Esophagus squamous epithelium (tissue), 5 donors: ENCODE data around the gene NAA25. TPM values are rescaled to one million over a fixed set of nuclear protein-coding genes. Genes with fewer than 3 reads are reported as not detected.

Source experiments
- DNase-seq: peaks from one replicate; lab custom pipeline; 2025; lab: John Stamatoyannopoulos, UW
- H3K27ac ChIP-seq, 4 donors: fragments of 200-600 bp; sonication (generic); one replicate each; pipeline ENCODE4 v1.5.1; 2016 to 2019; ENCODE audit warnings: mild to moderate bottlenecking in 1 of 4
- H3K27me3 ChIP-seq, 4 donors: fragments of 200-600 bp; sonication (generic); 1 replicate in 3 of 4; 2 replicates in 1 of 4; pipeline versions ENCODE4 v1.5.1 to v1.6.0; 2017 to 2021; ENCODE audit warnings: antibody characterized with exemption in 1 of 4
- H3K36me3 ChIP-seq, 3 donors: fragments of 200-600 bp; sonication (generic); one replicate each; pipeline ENCODE4 v1.5.1; 2016 to 2019
- H3K4me1 ChIP-seq, 3 donors: fragments of 200-600 bp; sonication (generic); one replicate each; pipeline ENCODE4 v1.5.1; 2017 to 2019
- H3K4me3 ChIP-seq, 4 donors: fragments of 200-600 bp; sonication (generic); 1 replicate in 3 of 4; 2 replicates in 1 of 4; pipeline ENCODE4 v1.5.1; 2016 to 2019; ENCODE audit warnings: mild to moderate bottlenecking in 2 of 4, moderate library complexity in 1 of 4
- H3K9me3 ChIP-seq, 3 donors: fragments of 200-600 bp; sonication (generic); one replicate each; pipeline ENCODE4 v1.5.1; 2016 to 2019
- POLR2A ChIP-seq, 4 donors: fragments of 450-650 bp; IDR thresholded peaks; one replicate each; pipeline ENCODE4 v1.6.1; 2017; ENCODE audit warnings: antibody characterized with exemption in 4 of 4, mild to moderate bottlenecking in 4 of 4, moderate library complexity in 3 of 4
- WGBS, 2 donors: methylation state at CpG; one replicate each; pipeline ENCODE4 v1.1.5; 2018; 5-methylcytosine and 5-hydroxymethylcytosine counted together
- intact Hi-C: fragments of 100-400 bp; cut with DNase I; formaldehyde crosslinking; loops from one replicate; pipeline ENCODE4 v1.15.0; 2022
- total RNA-seq, 4 donors: library from RNA; depleted of rRNA; stranded (reverse); fragments of >200 nt; gene quantifications; one replicate each; pipeline ENCODE4 v1.1.0, GENCODE V29; 2016
- TF ChIP-seq, protein P1 (sequence below), 6 experiments: fragments of 450-650 bp in 4 of 6; fragments of 200-600 bp in 2 of 6; sonication (generic) in 2 of 6; IDR thresholded peaks; one replicate each; pipeline ENCODE4 v1.5.1; 2016 to 2019; ENCODE audit warnings: antibody characterized with exemption in 6 of 6, mild to moderate bottlenecking in 4 of 6, moderate library complexity in 4 of 6
- donor health status: DM: yes; HTN: yes; CAD: no.

Gene NAA25
- total RNA-seq, 4 donors from 2014 or later = 12.6 to 36.6 (median 26.4) TPM

DNA sequence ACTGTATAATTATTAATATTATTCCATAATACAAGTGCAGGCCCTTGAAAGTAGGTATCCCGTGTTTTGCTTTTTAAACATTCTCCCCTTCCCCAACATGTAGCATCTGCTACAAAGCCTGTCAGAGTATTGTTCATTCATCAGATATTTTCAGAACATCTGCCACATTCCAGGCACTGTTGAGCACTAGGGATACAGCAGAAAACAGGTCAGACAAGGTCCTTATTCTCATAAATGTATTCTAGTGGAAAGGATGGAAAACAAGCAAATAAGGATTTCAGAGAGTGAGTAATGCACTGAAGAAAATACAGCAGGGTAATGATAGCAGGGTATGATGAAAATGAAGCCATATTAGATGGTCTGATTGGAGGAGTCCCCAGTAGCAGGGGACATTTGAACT lies 91.5 kb downstream of the NAA25 start:
- no peaks in the 10 kb centered on the region for H3K9me3 ChIP-seq
- H3K4me1 ChIP-seq = peaks cover 11 to 50% (median 19%) of the 10 kb centered on the region in 3 donors
- no peak for DNase-seq
- peaks cover 2 to 56% (median 14%) of the 10 kb centered on the region in 3 donors for H3K36me3 ChIP-seq
- 83 to 94% methylated on average over 1 of the region's 1 CpG for WGBS, 2 donors
- H3K4me3 ChIP-seq = no peak overlapping the region
- intact Hi-C loops = no loop called here
- H3K27me3 ChIP-seq = no peaks in the 10 kb centered on the region
- no peak overlapping the region for H3K27ac ChIP-seq
- no peak for TF ChIP-seq POLR2A (IDR thresholded peaks at IDR 0.05)
- TF ChIP-seq, protein P1, sequence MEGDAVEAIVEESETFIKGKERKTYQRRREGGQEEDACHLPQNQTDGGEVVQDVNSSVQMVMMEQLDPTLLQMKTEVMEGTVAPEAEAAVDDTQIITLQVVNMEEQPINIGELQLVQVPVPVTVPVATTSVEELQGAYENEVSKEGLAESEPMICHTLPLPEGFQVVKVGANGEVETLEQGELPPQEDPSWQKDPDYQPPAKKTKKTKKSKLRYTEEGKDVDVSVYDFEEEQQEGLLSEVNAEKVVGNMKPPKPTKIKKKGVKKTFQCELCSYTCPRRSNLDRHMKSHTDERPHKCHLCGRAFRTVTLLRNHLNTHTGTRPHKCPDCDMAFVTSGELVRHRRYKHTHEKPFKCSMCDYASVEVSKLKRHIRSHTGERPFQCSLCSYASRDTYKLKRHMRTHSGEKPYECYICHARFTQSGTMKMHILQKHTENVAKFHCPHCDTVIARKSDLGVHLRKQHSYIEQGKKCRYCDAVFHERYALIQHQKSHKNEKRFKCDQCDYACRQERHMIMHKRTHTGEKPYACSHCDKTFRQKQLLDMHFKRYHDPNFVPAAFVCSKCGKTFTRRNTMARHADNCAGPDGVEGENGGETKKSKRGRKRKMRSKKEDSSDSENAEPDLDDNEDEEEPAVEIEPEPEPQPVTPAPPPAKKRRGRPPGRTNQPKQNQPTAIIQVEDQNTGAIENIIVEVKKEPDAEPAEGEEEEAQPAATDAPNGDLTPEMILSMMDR (IDR thresholded peaks at IDR 0.05) = no peak

DNA sequence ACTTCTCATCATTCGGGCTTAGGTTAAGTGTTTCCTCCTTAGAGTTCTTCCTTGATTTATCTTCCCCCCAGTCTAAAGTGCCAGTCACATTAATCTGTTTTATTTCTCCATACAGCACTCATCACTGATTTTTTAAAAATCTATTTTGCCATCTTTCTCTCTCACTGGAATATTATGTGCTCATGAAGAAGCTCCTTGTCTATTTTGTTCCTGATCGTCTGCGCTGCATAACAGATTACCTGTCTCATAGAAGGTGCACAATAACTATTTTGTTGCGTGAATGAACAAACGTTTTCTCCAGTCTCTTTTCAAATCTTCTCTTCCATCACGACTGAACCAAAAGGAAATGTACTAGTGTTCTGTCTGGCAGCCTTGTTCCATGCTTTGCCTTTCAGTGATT lies 92.6 kb downstream of the NAA25 start:
- 93 to 96% methylated on average over 6 of the region's 6 CpGs for WGBS, 2 donors
- no peak for DNase-seq
- Histone ChIP-seq H3K4me3 (no peak overlapping the region), H3K27ac (no peak overlapping the region), H3K27me3 (no peaks in the 10 kb centered on the region), H3K4me1 (peaks cover 17 to 61% (median 28%) of the 10 kb centered on the region in 3 donors), H3K9me3 (no peaks in the 10 kb centered on the region), H3K36me3 (peaks cover 0 to 47% (median 10%) of the 10 kb centered on the region in 3 donors)
- TF ChIP-seq POLR2A (IDR thresholded peaks at IDR 0.05) = no peak
- TF ChIP-seq, protein P1 (IDR thresholded peaks at IDR 0.05) = no peak
- intact Hi-C loops = no loop called here

DNA sequence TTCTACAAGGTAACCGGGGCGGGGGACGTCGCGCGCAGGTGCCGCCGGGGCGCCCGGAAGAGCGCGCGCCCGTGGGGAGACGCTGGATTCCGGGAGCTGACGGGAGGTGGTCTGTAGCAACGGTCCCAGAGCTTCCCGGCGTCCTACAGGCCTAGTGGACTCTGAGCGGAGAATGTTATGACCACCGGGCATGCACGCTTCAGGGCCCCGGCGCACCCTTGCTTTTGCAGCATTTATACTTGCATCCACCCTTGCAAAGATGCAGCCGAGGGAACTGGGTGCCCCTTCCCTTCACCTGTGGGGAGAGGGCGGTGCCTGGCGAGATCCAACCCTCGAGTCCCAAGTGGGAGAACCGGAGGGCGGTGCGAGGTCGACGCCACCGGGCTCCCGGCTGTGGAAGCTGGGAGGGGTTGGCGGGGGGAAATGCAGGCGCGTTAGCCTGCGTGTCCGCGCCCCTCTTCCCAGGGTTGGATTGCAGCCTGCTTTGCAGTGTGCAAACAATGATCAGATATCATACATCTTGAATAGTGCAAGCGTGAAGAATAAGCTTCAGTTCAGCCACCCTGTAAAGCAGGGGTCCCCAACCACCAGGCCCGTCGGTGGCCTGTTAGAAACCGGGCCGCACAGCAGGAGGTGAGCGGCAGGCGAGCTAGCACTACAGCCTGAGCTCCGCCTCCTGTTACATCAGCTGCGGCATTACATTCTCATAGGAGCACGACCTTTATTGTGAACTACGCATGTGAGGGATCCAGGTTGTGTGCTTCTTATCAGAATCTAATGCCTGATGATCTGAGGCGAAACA lies 94.8 kb downstream of the NAA25 start:
- Histone ChIP-seq H3K27ac (peak overlapping the region; percentile 94 to 100 (median 98)), H3K4me3 (peak overlapping the region; percentile 82 to 100 (median 96)), H3K36me3 (peaks cover 0 to 25% (median 0%) of the 10 kb centered on the region in 3 donors), H3K27me3 (no peaks in the 10 kb centered on the region), H3K9me3 (no peaks in the 10 kb centered on the region), H3K4me1 (peaks cover 17 to 68% (median 28%) of the 10 kb centered on the region in 3 donors)
- intact Hi-C loops = no loop called here
- 3% methylated on average over 20 to 24 of the region's 54 CpGs for whole genome bisulfite sequencing, 2 donors
- DNase-seq = no peak
- TF ChIP-seq POLR2A (IDR thresholded peaks at IDR 0.05) = peak in 1 of 4 donors; percentile 28
- TF ChIP-seq, protein P1 (IDR thresholded peaks at IDR 0.05) = peak in 1 of 6 experiments; percentile 0

DNA sequence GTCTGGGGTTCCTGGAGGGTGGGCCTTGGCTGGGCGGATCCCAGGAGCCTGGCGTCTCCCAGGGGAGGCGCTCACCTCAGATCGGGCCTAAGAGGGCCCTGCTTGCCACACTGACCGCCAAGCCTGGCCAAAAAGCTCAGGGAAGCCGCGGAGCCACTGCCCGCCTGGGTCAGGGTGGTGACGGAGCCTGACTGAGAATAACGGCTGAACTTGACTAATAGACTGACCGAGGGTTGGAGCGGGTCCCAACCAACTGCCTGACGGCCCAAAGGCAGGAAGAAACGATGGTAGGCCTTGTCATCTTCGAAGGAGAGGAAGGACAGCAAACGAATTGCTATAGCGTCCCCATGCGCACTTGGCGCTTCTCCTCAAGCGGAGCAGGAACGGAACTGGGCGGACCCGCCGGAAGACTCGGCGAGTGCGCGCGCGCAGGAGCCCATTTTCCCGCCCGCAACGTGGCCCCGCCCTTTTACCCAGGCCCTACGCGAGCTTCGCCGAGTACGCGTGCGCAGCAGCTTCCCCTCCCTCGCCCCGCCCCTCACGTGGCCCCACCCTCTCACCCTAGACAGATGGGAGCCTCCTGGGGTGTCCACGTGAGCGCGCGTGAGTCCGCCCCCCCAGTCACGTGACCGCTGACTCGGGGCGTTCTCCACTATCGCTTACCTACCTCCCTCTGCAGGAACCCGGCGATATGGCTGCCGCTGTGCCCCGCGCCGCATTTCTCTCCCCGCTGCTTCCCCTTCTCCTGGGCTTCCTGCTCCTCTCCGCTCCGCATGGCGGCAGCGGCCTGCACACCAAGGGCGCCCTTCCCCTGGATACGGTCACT lies 95.6 kb downstream of the NAA25 start, which contains the start of the genes ERP29 and TMEM116:
ERP29 (plus strand) TSS at position 652 of the 826 bp plus-strand sequence; CDS start at position 692, 40 bp downstream.
TMEM116 (minus strand) TSS at position 391 of the 826 bp plus-strand sequence. CDS start 7,895 bp downstream, outside the sequence.
- DNase-seq = peak; percentile 96
- peaks cover 17 to 72% (median 28%) of the 10 kb centered on the region in 3 donors for H3K4me1 ChIP-seq

More for the DNA sequence above, 95.6 kb downstream of the NAA25 start, which contains the start of the genes ERP29 and TMEM116:
- 0 to 2% methylated on average over 17 to 20 of the region's 67 CpGs for WGBS, 2 donors
- Histone ChIP-seq H3K27me3 (no peaks in the 10 kb centered on the region), H3K9me3 (no peaks in the 10 kb centered on the region), H3K27ac (peak within 1 kb of the TSS; percentile 94 to 100 (median 98)), H3K4me3 (peak within 1 kb of the TSS; percentile 82 to 100 (median 96)), H3K36me3 (peaks cover 0 to 18% (median 0%) of the 10 kb centered on the region in 3 donors)
- intact Hi-C loops = no loop called here
- peak in 3 of 4 donors; percentile 54 to 95 (median 89) for TF ChIP-seq POLR2A (IDR thresholded peaks at IDR 0.05)
- TF ChIP-seq, protein P1 (IDR thresholded peaks at IDR 0.05) = peak; percentile 29 to 80 (median 69)
